HepG2 (cell line): ENCODE results near the gene OSBPL3. TPM values are rescaled to one million over a fixed set of nuclear protein-coding genes. Genes with fewer than 3 reads are reported as not detected.

Experiments used
- ATAC-seq: fragments of 200-7000 bp; cut with Tn5 transposase; 3 replicates; pipeline ENCODE4 v1.9.1; 2020; ENCODE audit warnings: mild to moderate bottlenecking, moderate library complexity
- BruUV-seq: library from RNA; stranded (reverse); fragments of 400-500 nt; replicated peaks from 2 replicates; lab custom pipeline; 2021; lab: Mats Ljungman, UMichigan
- CTCF ChIA-PET: fragments of 300-600 bp; formaldehyde crosslinking; extraction: SDS; loops from one replicate; lab custom pipeline; 2021; ENCODE audit warnings: low total read pairs, inconsistent platforms, low intra/inter-chr PET ratio; lab: Yijun Ruan, JAX
- POLR2A ChIA-PET: fragments of 350-600 bp; sonication (Branson Sonifier 250); formaldehyde crosslinking; loops from one replicate; lab custom pipeline; 2020; ENCODE audit warnings: antibody characterized with exemption, inconsistent platforms; lab: Yijun Ruan, JAX
- DNase-seq: peaks from one replicate; pipeline ENCODE4 v3.0.0-alpha.2; 2015; ENCODE audit warnings: low spot score
- FAIRE-seq: peaks from 3 replicates; lab custom pipeline; 2011; peaks lifted over from hg19 to GRCh38; lab: Jason Lieb, UNC
- H2AFZ ChIP-seq: one replicate; pipeline ENCODE4 v1.6.1; 2011; ENCODE audit warnings: low read length, inconsistent platforms
- H3K27ac ChIP-seq: fragments of 300-600 bp; 3 replicates; pipeline ENCODE4 v1.8.0; 2011; ENCODE audit warnings: mixed run types, mild to moderate bottlenecking, mixed read lengths, low read length, inconsistent platforms; ENCODE audit not compliant: insufficient read depth; ENCODE audit errors: extremely low read length
- H3K27me3 ChIP-seq, 2 experiments: fragments of 200-600 bp in 1 of 2; 2 replicates in 1 of 2; 3 replicates in 1 of 2; pipeline versions ENCODE4 v1.6.0 to v1.8.0; 2011; ENCODE audit warnings: low read length in 2 of 2, mild to moderate bottlenecking in 2 of 2, moderate library complexity in 2 of 2, inconsistent platforms in 1 of 2; ENCODE audit not compliant: insufficient read depth in 2 of 2, control insufficient read depth in 1 of 2
- H3K36me3 ChIP-seq, 2 experiments: fragments of 200-600 bp in 1 of 2; replicated peaks in 1 of 2; 2 replicates in 1 of 2; 3 replicates in 1 of 2; pipeline versions ENCODE4 v1.5.1 to v1.8.0; 2011; ENCODE audit warnings: low read length in 2 of 2, inconsistent platforms in 1 of 2; ENCODE audit not compliant: insufficient read depth in 2 of 2, control insufficient read depth in 1 of 2
- H3K4me1 ChIP-seq: 2 replicates; pipeline ENCODE4 v1.5.1; 2012; ENCODE audit warnings: low read length, inconsistent platforms; ENCODE audit not compliant: insufficient read depth
- H3K4me2 ChIP-seq: 2 replicates; pipeline ENCODE4 v1.6.0; 2011; ENCODE audit warnings: low read depth, low read length, inconsistent platforms
- H3K4me3 ChIP-seq, 3 experiments: fragments of 200-600 bp in 1 of 3; sonication (generic), shearing (Covaris generic) in 1 of 3; replicated peaks in 1 of 3; 2 replicates each; pipeline ENCODE4 v1.5.1; 2011 to 2016; ENCODE audit warnings: low read length in 3 of 3, inconsistent platforms in 2 of 3, low read depth in 2 of 3, mild to moderate bottlenecking in 2 of 3, control low read depth in 1 of 3, mixed read lengths in 1 of 3; ENCODE audit not compliant: insufficient read depth in 1 of 3
- H3K79me2 ChIP-seq: one replicate; pipeline ENCODE4 v1.6.1; 2011; ENCODE audit warnings: low read length, inconsistent platforms; ENCODE audit not compliant: insufficient read depth
- H3K9ac ChIP-seq: 2 replicates; pipeline ENCODE4 v1.6.0; 2011; ENCODE audit warnings: mild to moderate bottlenecking, low read depth, low read length, inconsistent platforms; ENCODE audit not compliant: insufficient read depth
- H3K9me3 ChIP-seq: 2 replicates; pipeline ENCODE4 v1.5.1; 2012; ENCODE audit warnings: mild to moderate bottlenecking, low read length
- H4K20me1 ChIP-seq: 2 replicates; pipeline ENCODE4 v1.6.0; 2011; ENCODE audit warnings: inconsistent platforms, mild to moderate bottlenecking, low read length, moderate library complexity; ENCODE audit not compliant: insufficient read depth
- CBX1 ChIP-seq: IDR thresholded peaks from one replicate; pipeline ENCODE4 v1.6.1; 2016; ENCODE audit warnings: antibody characterized with exemption, low read depth
- HNF4A ChIP-seq: sonication (generic); formaldehyde crosslinking; IDR thresholded peaks from 2 replicates; pipeline ENCODE4 v1.4.0; 2020; ENCODE audit warnings: missing genetic modification reagents
- MZF1 ChIP-seq: sonication (generic); formaldehyde crosslinking; IDR thresholded peaks from 2 replicates; pipeline ENCODE4 v1.8.1; 2023; ENCODE audit warnings: mild to moderate bottlenecking, missing genetic modification reagents, borderline replicate concordance
- NFKB2 ChIP-seq: sonication (generic); formaldehyde crosslinking; IDR thresholded peaks from 2 replicates; pipeline ENCODE4 v1.4.0; 2020; ENCODE audit warnings: missing genetic modification reagents, borderline replicate concordance
- WIZ ChIP-seq: sonication (generic); formaldehyde crosslinking; IDR thresholded peaks from 2 replicates; pipeline ENCODE4 v1.5.1; 2020; ENCODE audit warnings: mild to moderate bottlenecking, missing genetic modification reagents
- WGBS: methylation state at CpG from one replicate; pipeline ENCODE4 v1.1.6; 2017; ENCODE audit warnings: low lambda C conversion rate; 5-methylcytosine and 5-hydroxymethylcytosine counted together
- in situ Hi-C: cut with HindIII; loops from 2 replicates; pipeline ENCODE4 v1.10.0; 2017; ENCODE audit warnings: low pct_unique_long_range_greater_than_20kb; ENCODE audit not compliant: extremely low pct_ligation_motif_present
- intact Hi-C: fragments of 100-400 bp; cut with micrococcal nuclease; formaldehyde crosslinking; loops from one replicate; pipeline ENCODE4 v1.10.0; 2022; ENCODE audit not compliant: unreplicated experiment
- polyA plus RNA-seq, 8 experiments: library from polyadenylated mRNA; depleted of rRNA in 3 of 8; stranded (reverse) in 7 of 8; unstranded in 1 of 8; fragments of >200 nt; fragmentation: Illumina TruSeq in 4 of 8; extraction: Trizol in 4 of 8; gene quantifications; 2 replicates each; pipeline versions ENCODE4 v1.2.1 to v1.2.3, GENCODE V29; 2011 to 2016; ENCODE audit warnings: low read depth in 4 of 8, missing spikeins in 1 of 8, mixed read lengths in 1 of 8; ENCODE audit not compliant: insufficient read depth in 1 of 8
- total RNA-seq, 5 experiments: library from RNA; depleted of rRNA; stranded (reverse); fragments of >200 nt; fragmentation: Illumina TruSeq; extraction: Trizol; gene quantifications; 2 replicates each; pipeline ENCODE4 v1.2.3, GENCODE V29; 2016; ENCODE audit warnings: low read depth in 1 of 5

Gene OSBPL3
- total and polyA plus RNA-seq, 2 of the 13 experiments (the other 11 are each of a cell fraction or from before 2014, with no cell fraction given) = 8.8 to 28.9 TPM

DNA sequence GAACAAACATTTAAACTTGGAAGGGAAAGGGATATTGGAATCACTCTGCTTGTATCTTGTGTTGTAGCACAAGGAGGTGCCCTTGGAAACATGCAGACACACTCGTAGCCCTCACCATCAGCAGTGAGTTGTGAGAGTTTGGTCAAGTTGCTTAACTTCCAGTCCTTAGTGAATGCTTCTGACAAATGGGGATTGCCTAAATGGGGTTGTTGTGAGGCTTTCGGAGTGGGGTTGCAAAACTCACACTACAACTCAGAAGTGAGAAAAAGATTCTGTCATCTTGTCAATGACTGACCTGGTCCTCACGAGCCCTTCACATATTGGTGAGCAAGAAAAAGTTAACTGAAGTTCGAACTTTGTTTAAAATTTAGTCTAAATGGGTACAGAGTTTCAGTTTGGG, 193.7 kb downstream of the OSBPL3 start:
- no TSS peak for BruUV-seq
- Histone ChIP-seq H3K27ac (no peak overlapping the region), H3K9ac (no peak overlapping the region), H3K36me3 (no peaks in the 10 kb centered on the region; a peak in 1 of 5 replicates), H3K4me2 (no peak overlapping the region)
- ATAC-seq (no peak), FAIRE-seq (no peak)
- ChIA-PET CTCF (no interaction called here), POLR2A (no interaction called here)
- 73% methylated on average over 4 of the region's 4 CpGs for WGBS
- TF ChIP-seq CBX1 (no peak), WIZ (CRISPR knock-in tag) (no peak), MZF1 (CRISPR knock-in tag) (no peak)
- TF ChIP-seq, all 625 proteins: peak for 0
- Histone ChIP-seq H4K20me1 (no peaks in the 10 kb centered on the region; the same call in 1 of the 2 replicates), H3K9me3 (peaks cover 10% of the 10 kb centered on the region; the same call in 1 of the 2 replicates), H3K27me3 (no peaks in the 10 kb centered on the region), H3K4me3 (no peak overlapping the region), H3K4me1 (peaks cover 10% of the 10 kb centered on the region; the same call in 1 of the 2 replicates), H2AFZ (no peak overlapping the region), H3K79me2 (peaks cover 6% of the 10 kb centered on the region)
- in situ Hi-C loops (no loop called here), intact Hi-C loops (no loop called here)
- DNase-seq = no peak

GRCh38 chr7:24784277-24784676, 195.7 kb downstream of the OSBPL3 start:
- FAIRE-seq = no peak
- CTCF ChIA-PET = no interaction called here
- POLR2A ChIA-PET = no interaction called here

More at GRCh38 chr7:24784277-24784676, 195.7 kb downstream of the OSBPL3 start:
- H3K27ac ChIP-seq = no peak overlapping the region
- peaks cover 7% of the 10 kb centered on the region; the same call in 1 of the 2 replicates for H3K9me3 ChIP-seq
- no TSS peak for BruUV-seq
- no peak overlapping the region for H2AFZ ChIP-seq
- ATAC-seq = peak; percentile 49; the same call in 2 of the 3 replicates
- no peaks in the 10 kb centered on the region; a peak in 1 of 5 replicates for H3K36me3 ChIP-seq
- no peak for DNase-seq
- no peaks in the 10 kb centered on the region; the same call in 1 of the 2 replicates for H4K20me1 ChIP-seq
- intact Hi-C loops (no loop called here), in situ Hi-C loops (no loop called here)
- TF ChIP-seq HNF4A (peak; percentile 58), NFKB2 (CRISPR knock-in tag) (no peak)
- H3K4me1 ChIP-seq = peaks cover 10% of the 10 kb centered on the region; the same call in 1 of the 2 replicates
- H3K4me2 ChIP-seq = no peak overlapping the region
- H3K9ac ChIP-seq = no peak overlapping the region
- no peak overlapping the region for H3K4me3 ChIP-seq
- WGBS = 53% methylated on average over 5 of the region's 5 CpGs
- no peaks in the 10 kb centered on the region for H3K27me3 ChIP-seq
- H3K79me2 ChIP-seq = peaks cover 3% of the 10 kb centered on the region
